GM21723 (cell line): ENCODE data around the gene SYK.

Experiments
- ATAC-seq: cut with Tn5 transposase; IDR thresholded peaks from one replicate; pipeline ENCODE4 v1.9.1; 2021; ENCODE audit warnings: mild to moderate bottlenecking, moderate library complexity; ENCODE audit not compliant: unreplicated experiment

SYK gene

GRCh38 chr9:90846770-90847419 lies 45.3 kb downstream of the SYK start:
- ATAC-seq = no peak

GRCh38 chr9:90847971-90848370 lies 46.4 kb downstream of the SYK start:
- no peak for ATAC-seq

- ATAC-seq = no peak
These were observed 47.2 kb downstream of the SYK start for GRCh38 chr9:90848866-90849265.

GRCh38 chr9:90851444-90851843 lies 49.8 kb downstream of the SYK start:
- no peak for ATAC-seq

- ATAC-seq = no peak
These were observed 52.3 kb downstream of the SYK start for GRCh38 chr9:90853945-90854344.

- ATAC-seq = no peak
These were observed 53.1 kb downstream of the SYK start for GRCh38 chr9:90854637-90855175.

GRCh38 chr9:90855208-90855902 lies 53.7 kb downstream of the SYK start:
- ATAC-seq = no peak

- no peak for ATAC-seq
These were observed 55.5 kb downstream of the SYK start for GRCh38 chr9:90857091-90857490.

GRCh38 chr9:90857855-90858254 lies 56.2 kb downstream of the SYK start:
- no peak for ATAC-seq

- ATAC-seq = no peak
These were observed 56.9 kb downstream of the SYK start for GRCh38 chr9:90858457-90858901.

GRCh38 chr9:90860382-90860781 lies 58.8 kb downstream of the SYK start:
- ATAC-seq = no peak

- ATAC-seq = no peak
These were observed 59.2 kb downstream of the SYK start for GRCh38 chr9:90860826-90861225.

GRCh38 chr9:90861380-90861779 lies 59.8 kb downstream of the SYK start:
- no peak for ATAC-seq

- ATAC-seq = no peak
These were observed 60.5 kb downstream of the SYK start for GRCh38 chr9:90861826-90862740.

GRCh38 chr9:90864779-90865178 lies 63.2 kb downstream of the SYK start:
- ATAC-seq = no peak

GRCh38 chr9:90867101-90867500 lies 65.5 kb downstream of the SYK start:
- ATAC-seq = no peak

- no peak for ATAC-seq
These were observed 66.9 kb downstream of the SYK start for GRCh38 chr9:90868555-90868954.

- no peak for ATAC-seq
These were observed 67.7 kb downstream of the SYK start for GRCh38 chr9:90869361-90869760.

- ATAC-seq = no peak
These were observed 69.2 kb downstream of the SYK start for GRCh38 chr9:90870621-90871326.

- ATAC-seq = no peak
These were observed 69.8 kb downstream of the SYK start for GRCh38 chr9:90871327-90871935.
